Measurements from ENCODE around the gene FAM72B.
"Not testable (repeated sequence)": the region's sequence is repeated elsewhere in the genome, so short reads cannot be mapped to it uniquely, and the experiment has no call there.

The FAM72B gene

GRCh38 chr1:121156958-121157603, 27.1 kb downstream of the FAM72B start:
- not testable (repeated sequence) for H3K27me3 Mint-ChIP-seq; H3K4me1 Mint-ChIP-seq; DNase-seq (ENCODE audit: low spot score in 2 of 2); H3K9me3 Mint-ChIP-seq; H3K36me3 Mint-ChIP-seq (ENCODE audit: insufficient read depth); H3K4me3 Mint-ChIP-seq; H3K27ac Mint-ChIP-seq (ENCODE audit: low read depth); ATAC-seq (replicated peaks; ENCODE audit: extremely low read depth, poor library complexity, severe bottlenecking)

- DNase-seq (ENCODE audit: low spot score in 2 of 2); H3K27ac Mint-ChIP-seq (ENCODE audit: low read depth); H3K27me3 Mint-ChIP-seq; H3K4me1 Mint-ChIP-seq; ATAC-seq (replicated peaks; ENCODE audit: extremely low read depth, poor library complexity, severe bottlenecking); H3K36me3 Mint-ChIP-seq (ENCODE audit: insufficient read depth); H3K9me3 Mint-ChIP-seq; H3K4me3 Mint-ChIP-seq: not testable (repeated sequence)
These were observed 28.3 kb downstream of the FAM72B start for GRCh38 chr1:121155671-121156358.

- not testable (repeated sequence) for H3K4me1 Mint-ChIP-seq; DNase-seq (ENCODE audit: low spot score in 2 of 2); ATAC-seq (replicated peaks; ENCODE audit: extremely low read depth, poor library complexity, severe bottlenecking); H3K9me3 Mint-ChIP-seq; H3K27me3 Mint-ChIP-seq; H3K36me3 Mint-ChIP-seq (ENCODE audit: insufficient read depth); H3K27ac Mint-ChIP-seq (ENCODE audit: low read depth); H3K4me3 Mint-ChIP-seq
These were observed 29.3 kb downstream of the FAM72B start for GRCh38 chr1:121154811-121155210.

GRCh38 chr1:121152788-121153187, 31.4 kb downstream of the FAM72B start:
- not testable (repeated sequence) for H3K27me3 Mint-ChIP-seq; ATAC-seq (replicated peaks; ENCODE audit: extremely low read depth, poor library complexity, severe bottlenecking); H3K4me1 Mint-ChIP-seq; H3K27ac Mint-ChIP-seq (ENCODE audit: low read depth); H3K4me3 Mint-ChIP-seq; H3K9me3 Mint-ChIP-seq; H3K36me3 Mint-ChIP-seq (ENCODE audit: insufficient read depth); DNase-seq (ENCODE audit: low spot score in 2 of 2)

GRCh38 chr1:121151294-121151693, 32.8 kb downstream of the FAM72B start:
- H3K36me3 Mint-ChIP-seq (ENCODE audit: insufficient read depth); H3K27me3 Mint-ChIP-seq; H3K4me1 Mint-ChIP-seq; DNase-seq (ENCODE audit: low spot score in 2 of 2); H3K27ac Mint-ChIP-seq (ENCODE audit: low read depth); ATAC-seq (replicated peaks; ENCODE audit: extremely low read depth, poor library complexity, severe bottlenecking); H3K4me3 Mint-ChIP-seq; H3K9me3 Mint-ChIP-seq: not testable (repeated sequence)

- DNase-seq (ENCODE audit: low spot score in 2 of 2); ATAC-seq (replicated peaks; ENCODE audit: extremely low read depth, poor library complexity, severe bottlenecking); H3K4me3 Mint-ChIP-seq; H3K9me3 Mint-ChIP-seq; H3K27me3 Mint-ChIP-seq; H3K27ac Mint-ChIP-seq (ENCODE audit: low read depth); H3K4me1 Mint-ChIP-seq; H3K36me3 Mint-ChIP-seq (ENCODE audit: insufficient read depth): not testable (repeated sequence)
These were observed 35.5 kb downstream of the FAM72B start for GRCh38 chr1:121148489-121149190.

GRCh38 chr1:121140393-121140792, 43.7 kb downstream of the FAM72B start:
- H3K4me1 Mint-ChIP-seq; ATAC-seq (replicated peaks; ENCODE audit: extremely low read depth, poor library complexity, severe bottlenecking); H3K27ac Mint-ChIP-seq (ENCODE audit: low read depth); H3K9me3 Mint-ChIP-seq; H3K27me3 Mint-ChIP-seq; DNase-seq (ENCODE audit: low spot score in 2 of 2); H3K4me3 Mint-ChIP-seq; H3K36me3 Mint-ChIP-seq (ENCODE audit: insufficient read depth): not testable (repeated sequence)

- not testable (repeated sequence) for H3K4me3 Mint-ChIP-seq; H3K27me3 Mint-ChIP-seq; ATAC-seq (replicated peaks; ENCODE audit: extremely low read depth, poor library complexity, severe bottlenecking); H3K27ac Mint-ChIP-seq (ENCODE audit: low read depth); H3K36me3 Mint-ChIP-seq (ENCODE audit: insufficient read depth); DNase-seq (ENCODE audit: low spot score in 2 of 2); H3K9me3 Mint-ChIP-seq; H3K4me1 Mint-ChIP-seq
These were observed 52.6 kb downstream of the FAM72B start for GRCh38 chr1:121131494-121131893.

GRCh38 chr1:121118480-121118824, 65.7 kb downstream of the FAM72B start:
- not testable (repeated sequence) for DNase-seq (ENCODE audit: low spot score in 2 of 2); H3K4me3 Mint-ChIP-seq; ATAC-seq (replicated peaks; ENCODE audit: extremely low read depth, poor library complexity, severe bottlenecking); H3K27ac Mint-ChIP-seq (ENCODE audit: low read depth); H3K9me3 Mint-ChIP-seq; H3K36me3 Mint-ChIP-seq (ENCODE audit: insufficient read depth); H3K27me3 Mint-ChIP-seq; H3K4me1 Mint-ChIP-seq
